Activated B cell treated with CpG ODN at 0.5 μM for 24 hours (primary cell): ENCODE data around the gene TOP2A. TPM values are rescaled to one million over a fixed set of nuclear protein-coding genes. Genes with fewer than 3 reads are reported as not detected.

Source experiments
- ATAC-seq: fragments of 200-7000 bp; cut with Tn5 transposase; one replicate; pipeline ENCODE4 v1.10.0; 2021; ENCODE audit warnings: low read depth, mild to moderate bottlenecking, moderate library complexity
- CTCF ChIA-PET: fragments of 350-600 bp; sonication (Branson Sonifier 250); formaldehyde crosslinking; loops from one replicate; lab custom pipeline; 2021; ENCODE audit warnings: antibody characterized with exemption; lab: Charles Lee
- POLR2A ChIA-PET: fragments of 350-600 bp; sonication (Branson Sonifier 250); formaldehyde crosslinking; loops from one replicate; lab custom pipeline; 2021; ENCODE audit warnings: antibody characterized with exemption; lab: Charles Lee
- DNase-seq: peaks from one replicate; pipeline ENCODE4 v3.0.0; 2022
- H3K27ac Mint-ChIP-seq: one replicate; pipeline ENCODE4 v1.8.0; 2020; ENCODE audit warnings: mixed read lengths
- H3K27me3 Mint-ChIP-seq: one replicate; pipeline ENCODE4 v1.8.0; 2021; ENCODE audit warnings: mixed read lengths
- H3K36me3 Mint-ChIP-seq: one replicate; pipeline ENCODE4 v1.8.0; 2021; ENCODE audit warnings: low read depth, mixed read lengths
- H3K4me1 Mint-ChIP-seq: one replicate; pipeline ENCODE4 v1.8.0; 2021; ENCODE audit warnings: mixed read lengths
- H3K4me3 Mint-ChIP-seq: one replicate; pipeline ENCODE4 v1.8.0; 2020; ENCODE audit warnings: mild to moderate bottlenecking, mixed read lengths
- H3K9me3 Mint-ChIP-seq: one replicate; pipeline ENCODE4 v1.8.0; 2020; ENCODE audit warnings: mixed read lengths
- CTCF ChIP-seq: fragments of 200-600 bp; IDR thresholded peaks from one replicate; pipeline ENCODE4 v1.8.0; 2022; ENCODE audit warnings: antibody characterized with exemption, mild to moderate bottlenecking
- intact Hi-C: fragments of 100-400 bp; cut with micrococcal nuclease; formaldehyde crosslinking; loops from one replicate; pipeline ENCODE4 v1.15.1; 2024
- total RNA-seq: library from RNA; stranded (reverse); gene quantifications from 2 replicates; pipeline ENCODE4 v1.2.3, GENCODE V29; 2022

The TOP2A gene
- total RNA-seq, 1 donor from 2014 or later: 6.6 TPM

GRCh38 chr17:40447148-40447644 is 29.5 kb upstream of the TOP2A start:
- peaks cover 32% of the 10 kb centered on the region for H3K4me1 Mint-ChIP-seq
- no peaks in the 10 kb centered on the region for H3K9me3 Mint-ChIP-seq
- intact Hi-C loops: no loop called here
- POLR2A ChIA-PET: interaction anchor here (0.7 to 1.0 kb wide), 4 partner anchors 9 to 29 kb away, joined by 3 to 6 read pairs (median 3); partner anchors contain the start of gene TOP2A
- ATAC-seq (no peak), DNase-seq (no peak)
- H3K4me3 Mint-ChIP-seq: no peak overlapping the region
- no peak for TF ChIP-seq CTCF
- CTCF ChIA-PET: interaction anchor here (0.6 to 2.2 kb wide), 3 partner anchors 33 to 89 kb away, joined by 4 to 11 read pairs (median 5); no protein-coding TSS in a partner anchor
- no peak overlapping the region for H3K27ac Mint-ChIP-seq
- no peaks in the 10 kb centered on the region for H3K27me3 Mint-ChIP-seq
- peaks cover 2% of the 10 kb centered on the region for H3K36me3 Mint-ChIP-seq

DNA sequence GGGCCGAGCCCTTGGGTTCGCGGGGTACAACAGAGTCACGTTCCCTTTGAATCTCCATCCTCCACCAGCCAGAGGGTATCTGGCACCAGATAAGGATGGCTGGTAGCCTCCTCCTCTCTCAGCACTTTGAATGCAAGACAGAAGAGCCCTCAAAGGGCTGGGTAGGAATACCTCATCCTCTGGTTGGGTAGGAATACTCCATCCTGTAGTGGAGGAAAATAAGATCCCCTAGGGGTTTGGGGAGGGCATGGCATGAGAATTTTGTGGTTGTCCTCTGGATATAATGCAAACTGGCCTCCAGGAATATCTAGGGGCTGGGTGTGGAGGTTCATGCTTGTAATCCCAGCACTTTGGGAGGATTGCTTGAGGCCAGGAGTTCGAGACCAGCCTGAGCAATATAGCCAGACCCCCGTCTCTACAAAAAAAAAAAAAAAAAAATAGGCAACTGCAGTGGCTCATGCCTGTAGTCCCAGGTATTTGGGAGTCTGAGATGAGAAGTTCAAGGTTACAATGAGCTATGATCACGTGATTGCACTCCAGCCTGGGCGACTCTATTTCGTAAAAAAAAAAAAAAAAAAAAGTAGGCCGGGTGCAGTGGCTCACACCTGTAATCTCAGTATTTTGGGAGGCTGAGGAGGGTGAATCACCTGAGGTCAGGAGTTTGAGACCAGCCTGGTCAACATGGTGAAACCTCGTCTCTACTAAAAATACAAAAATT is 28.2 kb upstream of the TOP2A start:
- ChIA-PET POLR2A (interaction anchor here (0.7 kb wide), 1 partner anchor 17 kb away, joined by 3 read pairs; no protein-coding TSS in a partner anchor), CTCF (interaction anchor here (0.6 to 7.3 kb wide), 4 partner anchors 31 to 542 kb away, joined by 3 to 111 read pairs (median 8); no protein-coding TSS in a partner anchor)
- intact Hi-C loops: no loop called here
- Mint-ChIP-seq H3K4me3 (peak overlapping the region; percentile 81), H3K9me3 (no peaks in the 10 kb centered on the region), H3K4me1 (peaks cover 37% of the 10 kb centered on the region), H3K27ac (no peak overlapping the region), H3K36me3 (no peaks in the 10 kb centered on the region), H3K27me3 (no peaks in the 10 kb centered on the region)
- DNase-seq (no peak), ATAC-seq (no peak)
- TF ChIP-seq CTCF: no peak

DNA sequence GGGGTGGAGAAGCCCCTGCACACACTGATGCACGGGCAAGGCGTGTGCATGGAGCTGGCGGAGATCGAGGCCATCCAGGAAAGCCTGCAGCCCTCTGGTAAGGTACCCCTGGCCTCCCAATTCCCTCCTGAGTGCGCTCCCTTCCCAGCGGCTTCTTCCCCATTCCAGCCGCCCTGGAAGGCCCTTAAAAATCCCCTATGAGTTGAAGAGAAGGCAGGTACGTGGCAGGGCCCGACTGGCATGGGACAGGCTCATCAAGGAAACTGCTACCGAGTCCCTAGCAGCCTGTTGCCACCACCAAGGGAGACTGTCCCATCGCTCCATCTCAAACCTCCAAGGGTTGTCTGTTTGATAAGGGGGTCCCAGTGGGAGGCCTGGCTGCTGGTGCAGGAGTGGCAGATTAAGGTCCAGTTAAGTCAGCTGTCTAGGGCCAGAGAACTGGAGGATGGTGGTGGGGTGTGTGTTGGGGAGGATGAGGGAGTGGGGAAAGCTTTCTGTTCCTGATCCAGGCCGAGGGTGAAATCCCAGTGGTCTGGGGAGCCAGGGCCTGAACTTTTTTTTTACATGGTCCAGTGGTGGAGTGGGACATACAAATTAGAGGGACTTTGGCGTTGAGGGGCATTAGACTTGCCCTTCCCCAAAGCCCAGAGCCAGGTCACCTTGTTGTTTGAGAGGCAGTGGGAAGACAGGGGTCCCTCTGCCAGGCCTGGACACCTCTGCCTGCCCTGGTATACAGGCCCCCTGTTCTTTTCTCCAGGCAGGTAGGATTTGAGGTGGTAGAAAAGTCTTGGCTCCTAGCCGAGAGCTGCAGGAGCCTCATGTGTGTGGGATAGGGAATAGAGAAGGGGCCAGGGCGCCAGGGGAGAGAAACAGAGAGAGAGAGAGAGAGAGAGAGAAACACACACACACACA is 26.5 kb upstream of the TOP2A start:
- no peaks in the 10 kb centered on the region for H3K36me3 Mint-ChIP-seq
- no peak for ATAC-seq
- no peak for TF ChIP-seq CTCF
- DNase-seq: no peak
- intact Hi-C loops: loop anchor here (1.0 to 5.0 kb wide), 6 partner anchors 38 to 1203 kb away; no protein-coding TSS in a partner anchor
- no peaks in the 10 kb centered on the region for H3K27me3 Mint-ChIP-seq
- peaks cover 37% of the 10 kb centered on the region for H3K4me1 Mint-ChIP-seq
- peak overlapping the region; percentile 79 for H3K27ac Mint-ChIP-seq
- POLR2A ChIA-PET: interaction anchor here (0.6 to 5.1 kb wide), 15 partner anchors 32 to 1222 kb away, joined by 3 to 58 read pairs (median 4); partner anchors contain the start of gene CCR7
- peak overlapping the region; percentile 81 for H3K4me3 Mint-ChIP-seq
- CTCF ChIA-PET: interaction anchor here (0.8 to 7.3 kb wide), 10 partner anchors 32 to 203 kb away, joined by 3 to 111 read pairs (median 4); partner anchors contain the start of gene SMARCE1
- H3K9me3 Mint-ChIP-seq: no peaks in the 10 kb centered on the region

DNA sequence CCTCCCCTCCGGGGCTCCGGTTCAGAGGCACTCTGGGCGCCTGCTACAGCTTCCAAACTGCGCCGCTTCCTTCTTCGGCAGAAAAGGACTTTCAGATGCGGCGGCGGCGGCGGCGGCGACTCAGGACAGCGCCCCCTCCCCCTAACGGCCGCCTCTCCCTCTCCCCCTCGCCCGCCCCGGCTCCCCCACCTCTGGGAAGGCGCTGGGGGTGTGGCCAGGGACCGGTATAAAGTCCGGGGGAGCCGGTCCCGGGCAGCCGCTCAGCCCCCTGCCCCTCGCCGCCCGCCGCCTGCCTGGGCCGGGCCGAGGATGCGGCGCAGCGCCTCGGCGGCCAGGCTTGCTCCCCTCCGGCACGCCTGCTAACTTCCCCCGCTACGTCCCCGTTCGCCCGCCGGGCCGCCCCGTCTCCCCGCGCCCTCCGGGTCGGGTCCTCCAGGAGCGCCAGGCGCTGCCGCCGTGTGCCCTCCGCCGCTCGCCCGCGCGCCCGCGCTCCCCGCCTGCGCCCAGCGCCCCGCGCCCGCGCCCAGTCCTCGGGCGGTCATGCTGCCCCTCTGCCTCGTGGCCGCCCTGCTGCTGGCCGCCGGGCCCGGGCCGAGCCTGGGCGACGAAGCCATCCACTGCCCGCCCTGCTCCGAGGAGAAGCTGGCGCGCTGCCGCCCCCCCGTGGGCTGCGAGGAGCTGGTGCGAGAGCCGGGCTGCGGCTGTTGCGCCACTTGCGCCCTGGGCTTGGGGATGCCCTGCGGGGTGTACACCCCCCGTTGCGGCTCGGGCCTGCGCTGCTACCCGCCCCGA is 25.7 kb upstream of the TOP2A start, which contains the start of gene IGFBP4:
Gene IGFBP4, plus strand, starts transcription at position 255 of the 792 bp plus-strand sequence. Its CDS starts 286 bp downstream, at position 541.
- H3K4me1 Mint-ChIP-seq: peaks cover 37% of the 10 kb centered on the region
- peak; percentile 83 for ATAC-seq
- H3K4me3 Mint-ChIP-seq: peak within 1 kb of the TSS; percentile 81
- H3K27ac Mint-ChIP-seq: peak within 1 kb of the TSS; percentile 79
- peak; percentile 72 for DNase-seq
- H3K36me3 Mint-ChIP-seq: no peaks in the 10 kb centered on the region
- H3K9me3 Mint-ChIP-seq: no peaks in the 10 kb centered on the region
- no peak for TF ChIP-seq CTCF
- H3K27me3 Mint-ChIP-seq: no peaks in the 10 kb centered on the region
- intact Hi-C loops: loop anchor here (1.0 to 5.0 kb wide), 6 partner anchors 39 to 1204 kb away; no protein-coding TSS in a partner anchor
- ChIA-PET POLR2A (interaction anchor here (0.6 to 5.1 kb wide), 17 partner anchors 33 to 1222 kb away, joined by 3 to 58 read pairs (median 4); partner anchors contain the start of gene CCR7), CTCF (interaction anchor here (0.8 to 7.3 kb wide), 14 partner anchors 8 to 204 kb away, joined by 3 to 111 read pairs (median 4); partner anchors contain the start of gene SMARCE1)
